SK-N-SH (cell line): ENCODE data around the gene RYR3. TPM values are rescaled to one million over a fixed set of nuclear protein-coding genes. Genes with fewer than 3 reads are reported as not detected.

ENCODE experiments used
- CTCF ChIA-PET: fragments of 300-600, 350-600 bp; formaldehyde crosslinking; extraction: SDS; loops from one replicate; lab custom pipeline; 2021; lab: Yijun Ruan, JAX
- POLR2A ChIA-PET: fragments of 350-600 bp; sonication (Branson Sonifier 250); formaldehyde crosslinking; extraction: SDS; loops from one replicate; lab custom pipeline; 2020; ENCODE audit warnings: antibody characterized with exemption, inconsistent platforms; lab: Yijun Ruan, JAX
- DNase-seq: peaks from one replicate; pipeline ENCODE4 v3.0.0; 2012
- H2AFZ ChIP-seq: fragments of 200-600 bp; sonication (generic); 2 replicates; pipeline ENCODE4 v1.8.1; 2016; ENCODE audit warnings: antibody characterized with exemption, mild to moderate bottlenecking, low read depth
- H3F3A ChIP-seq: fragments of 200-600 bp; sonication (generic); replicated peaks from 2 replicates; pipeline ENCODE3; 2016; ENCODE audit warnings: antibody characterized with exemption, mild to moderate bottlenecking; ENCODE audit not compliant: insufficient read depth
- H3K27ac ChIP-seq, 2 experiments: fragments of 200-500 bp in 1 of 2; fragments of 200-600 bp in 1 of 2; sonication (Bioruptor generic) in 1 of 2; sonication (generic), shearing (Covaris generic) in 1 of 2; 2 replicates each; pipeline versions ENCODE4 v1.5.1 to v1.6.1; 2014 to 2016; ENCODE audit warnings: low read depth in 2 of 2, inconsistent platforms in 1 of 2, low read length in 1 of 2, mild to moderate bottlenecking in 1 of 2, mixed read lengths in 1 of 2
- H3K27me3 ChIP-seq: fragments of 200-600 bp; sonication (generic), shearing (Covaris generic); 2 replicates; pipeline ENCODE4 v1.6.1; 2016; ENCODE audit warnings: mixed run types; ENCODE audit not compliant: insufficient read depth
- H3K36me3 ChIP-seq, 2 experiments: fragments of 200-500 bp in 1 of 2; fragments of 200-600 bp in 1 of 2; sonication (Bioruptor generic) in 1 of 2; sonication (generic) in 1 of 2; replicated peaks in 1 of 2; 2 replicates each; pipeline versions ENCODE3 to v1.5.1; 2014 to 2016; ENCODE audit warnings: low read length in 1 of 2, mild to moderate bottlenecking in 1 of 2; ENCODE audit not compliant: insufficient read depth in 2 of 2, control insufficient read depth in 1 of 2
- H3K4me1 ChIP-seq, 2 experiments: fragments of 200-500 bp in 1 of 2; fragments of 200-600 bp in 1 of 2; sonication (Bioruptor generic) in 1 of 2; sonication (generic), shearing (Covaris generic) in 1 of 2; 2 replicates each; pipeline versions ENCODE4 v1.5.1 to v1.6.1; 2014 to 2016; ENCODE audit warnings: low read depth in 1 of 2, low read length in 1 of 2, mixed run types in 1 of 2; ENCODE audit not compliant: insufficient read depth in 2 of 2, control insufficient read depth in 1 of 2
- H3K4me2 ChIP-seq: fragments of 200-600 bp; sonication (generic), shearing (Covaris generic); 2 replicates; pipeline ENCODE4 v1.6.1; 2017; ENCODE audit warnings: mixed run types
- H3K4me3 ChIP-seq, 2 experiments: fragments of 200-500 bp in 1 of 2; fragments of 200-600 bp in 1 of 2; sonication (Bioruptor generic) in 1 of 2; sonication (generic), shearing (Covaris generic) in 1 of 2; 2 replicates each; pipeline versions ENCODE4 v1.5.1 to v1.8.1; 2014 to 2016; ENCODE audit warnings: low read depth in 2 of 2, inconsistent platforms in 1 of 2, low read length in 1 of 2, mild to moderate bottlenecking in 1 of 2, mixed read lengths in 1 of 2, moderate library complexity in 1 of 2
- H3K79me2 ChIP-seq: fragments of 200-600 bp; sonication (generic); 2 replicates; pipeline ENCODE4 v1.8.1; 2017; ENCODE audit warnings: mild to moderate bottlenecking; ENCODE audit not compliant: insufficient read depth
- H3K9ac ChIP-seq: fragments of 200-600 bp; sonication (generic); 2 replicates; pipeline ENCODE4 v1.6.1; 2017; ENCODE audit warnings: mixed run types
- H3K9me2 ChIP-seq: fragments of 200-600 bp; sonication (generic); 2 replicates; pipeline ENCODE4 v1.6.1; 2017; ENCODE audit warnings: mixed run types
- H3K9me3 ChIP-seq: fragments of 200-600 bp; sonication (generic); 2 replicates; pipeline ENCODE4 v1.6.1; 2017; ENCODE audit warnings: mixed run types, mild to moderate bottlenecking, moderate library complexity
- H4K20me1 ChIP-seq: fragments of 200-600 bp; sonication (generic); 2 replicates; pipeline ENCODE4 v1.6.1; 2017; ENCODE audit warnings: mild to moderate bottlenecking, mixed run types; ENCODE audit not compliant: insufficient read depth
- CHD2 ChIP-seq: fragments of 150-350 bp; IDR thresholded peaks from 2 replicates; pipeline ENCODE4 v1.6.1; 2018; ENCODE audit warnings: low read length; ENCODE audit not compliant: partially characterized antibody
- CTCF ChIP-seq: fragments of 200-600 bp; sonication (generic); IDR thresholded peaks from 2 replicates; pipeline ENCODE4 v1.6.1; 2017; ENCODE audit warnings: antibody characterized with exemption, mild to moderate bottlenecking, moderate library complexity
- FOSL2 ChIP-seq: IDR thresholded peaks from 2 replicates; pipeline ENCODE4 v1.4.0; 2012; ENCODE audit warnings: low read depth, mild to moderate bottlenecking, moderate library complexity, borderline replicate concordance
- GATA2 ChIP-seq: sonication (generic); formaldehyde crosslinking; IDR thresholded peaks from 2 replicates; pipeline ENCODE4 v1.5.0; 2020; ENCODE audit warnings: mild to moderate bottlenecking, missing genetic modification reagents
- RAD21 ChIP-seq: IDR thresholded peaks from 2 replicates; pipeline ENCODE4 v1.6.1; 2012; ENCODE audit warnings: mild to moderate bottlenecking, low read length
- SMC3 ChIP-seq: IDR thresholded peaks from 2 replicates; pipeline ENCODE4 v1.6.1; 2012; ENCODE audit warnings: low read depth, low read length, improper control_type of control experiment
- TCF12 ChIP-seq: IDR thresholded peaks from 2 replicates; pipeline ENCODE4 v1.4.0; 2012
- YY1 ChIP-seq: IDR thresholded peaks from 2 replicates; pipeline ENCODE4 v1.4.0; 2012; ENCODE audit warnings: low read depth, mild to moderate bottlenecking
- WGBS: methylation state at CpG from one replicate; pipeline ENCODE4 v1.1.6; 2017; ENCODE audit warnings: low lambda C conversion rate; 5-methylcytosine and 5-hydroxymethylcytosine counted together
- polyA plus RNA-seq, 3 experiments: library from polyadenylated mRNA; depleted of rRNA; stranded (reverse); fragments of >200 nt; gene quantifications; 2 replicates each; pipeline ENCODE4 v1.2.3, GENCODE V29; 2012
- TF ChIP-seq, protein P1 (sequence below): fragments of 150-350 bp; IDR thresholded peaks from 2 replicates; pipeline ENCODE4 v1.6.1; 2016; ENCODE audit warnings: mild to moderate bottlenecking, low read depth, low read length

The RYR3 gene
- polyA plus RNA-seq, 1 of the 3 experiments (the other 2 are of a cell fraction) = 0.02 TPM

DNA sequence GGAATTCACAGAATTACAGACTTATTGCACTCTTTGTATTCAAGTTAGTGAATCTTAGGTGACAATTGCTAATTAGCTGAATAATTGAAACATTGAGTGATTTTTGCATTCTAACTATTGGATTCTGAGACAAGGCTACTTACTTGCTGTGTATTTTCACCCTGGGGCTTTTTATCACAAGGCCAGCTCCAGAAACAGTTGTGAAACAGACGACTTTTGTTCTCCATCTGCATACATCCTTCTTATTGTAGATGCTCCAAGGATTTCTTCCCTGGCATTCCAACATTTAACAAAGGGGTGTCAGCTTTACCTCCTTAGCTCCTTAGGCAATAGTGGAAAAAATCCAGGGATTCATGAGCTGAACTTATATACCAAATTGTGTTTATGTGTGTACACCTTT is 424.4 kb downstream of the RYR3 start:
- Histone ChIP-seq H3K36me3 (no peaks in the 10 kb centered on the region), H3K9me3 (no peaks in the 10 kb centered on the region), H3F3A (no peaks in the 10 kb centered on the region), H3K27ac (no peak overlapping the region), H3K27me3 (no peaks in the 10 kb centered on the region), H3K9ac (no peak overlapping the region), H4K20me1 (no peaks in the 10 kb centered on the region), H3K79me2 (no peaks in the 10 kb centered on the region), H3K9me2 (no peaks in the 10 kb centered on the region), H3K4me3 (no peak overlapping the region), H2AFZ (no peak overlapping the region), H3K4me2 (no peak overlapping the region), H3K4me1 (no peaks in the 10 kb centered on the region; a peak in 1 of 4 replicates)
- TF ChIP-seq FOSL2 = no peak
- no peak for TF ChIP-seq TCF12
- TF ChIP-seq YY1 = no peak
- TF ChIP-seq, protein P1, sequence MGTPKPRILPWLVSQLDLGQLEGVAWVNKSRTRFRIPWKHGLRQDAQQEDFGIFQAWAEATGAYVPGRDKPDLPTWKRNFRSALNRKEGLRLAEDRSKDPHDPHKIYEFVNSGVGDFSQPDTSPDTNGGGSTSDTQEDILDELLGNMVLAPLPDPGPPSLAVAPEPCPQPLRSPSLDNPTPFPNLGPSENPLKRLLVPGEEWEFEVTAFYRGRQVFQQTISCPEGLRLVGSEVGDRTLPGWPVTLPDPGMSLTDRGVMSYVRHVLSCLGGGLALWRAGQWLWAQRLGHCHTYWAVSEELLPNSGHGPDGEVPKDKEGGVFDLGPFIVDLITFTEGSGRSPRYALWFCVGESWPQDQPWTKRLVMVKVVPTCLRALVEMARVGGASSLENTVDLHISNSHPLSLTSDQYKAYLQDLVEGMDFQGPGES = no peak
- TF ChIP-seq CHD2 = no peak
- DNase-seq = no peak
- ChIA-PET CTCF (interaction anchor here (0.7 to 9.5 kb wide), 27 partner anchors 11 to 503 kb away, joined by 3 to 131 read pairs (median 4); partner anchors contain the start of gene CHRM5), POLR2A (no interaction called here)
- WGBS = 22% methylated on average over 1 of the region's 1 CpG

GRCh38 chr15:33735637-33736247 is 425.0 kb downstream of the RYR3 start:
- WGBS = 64% methylated on average over 7 of the region's 7 CpGs
- POLR2A ChIA-PET = no interaction called here
- no peaks in the 10 kb centered on the region for H3K36me3 ChIP-seq
- H3F3A ChIP-seq = no peaks in the 10 kb centered on the region
- no peak overlapping the region for H3K9ac ChIP-seq
- no peak overlapping the region for H3K4me2 ChIP-seq
- H3K79me2 ChIP-seq = no peaks in the 10 kb centered on the region
- H3K9me2 ChIP-seq = no peaks in the 10 kb centered on the region
- H3K9me3 ChIP-seq = no peaks in the 10 kb centered on the region
- no peak overlapping the region for H3K27ac ChIP-seq
- no peaks in the 10 kb centered on the region for H3K27me3 ChIP-seq
- CTCF ChIA-PET = interaction anchor here (0.7 to 9.5 kb wide), 31 partner anchors 12 to 650 kb away, joined by 3 to 131 read pairs (median 4); partner anchors contain the start of gene CHRM5
- TF ChIP-seq RAD21 (peak; percentile 82), CTCF (peak; percentile 67), SMC3 (peak; percentile 74), FOSL2 (no peak), GATA2 (CRISPR knock-in tag) (no peak)
- no peaks in the 10 kb centered on the region; a peak in 1 of 4 replicates for H3K4me1 ChIP-seq
- no peak overlapping the region for H2AFZ ChIP-seq
- H4K20me1 ChIP-seq = no peaks in the 10 kb centered on the region
- peak; percentile 51 for DNase-seq
- H3K4me3 ChIP-seq = no peak overlapping the region
